ENCODE measurements around the gene CSNK1A1L. TPM values are rescaled to one million over a fixed set of nuclear protein-coding genes. Genes with fewer than 3 reads are reported as not detected.

The CSNK1A1L gene
- total and polyA plus RNA-seq, 10 of the 15 experiments (the other 5 are each of a cell fraction or from before 2014, with no cell fraction given), result not detected

DNA sequence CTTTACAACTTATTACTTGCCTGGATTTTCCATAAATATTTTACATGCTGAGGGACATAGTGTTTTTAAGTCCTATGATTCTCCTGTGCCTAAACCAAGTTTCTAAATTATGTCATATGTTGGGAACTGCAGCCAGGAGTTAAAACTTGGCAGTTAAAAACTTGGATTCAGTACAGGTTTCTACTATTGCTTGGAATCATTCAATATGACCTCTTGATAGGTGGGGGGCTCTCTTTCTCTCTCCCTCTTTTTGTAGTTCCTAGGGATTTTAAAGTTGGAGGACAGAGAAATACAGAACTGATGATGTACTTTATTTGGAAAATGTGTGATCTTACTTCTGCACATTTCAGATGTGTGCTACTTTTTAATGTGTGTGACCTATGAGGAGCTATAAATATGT is 4.7 kb downstream of the CSNK1A1L start:
- RAD21 ChIA-PET (ENCODE audit: unreplicated experiment), result no interaction called here

DNA sequence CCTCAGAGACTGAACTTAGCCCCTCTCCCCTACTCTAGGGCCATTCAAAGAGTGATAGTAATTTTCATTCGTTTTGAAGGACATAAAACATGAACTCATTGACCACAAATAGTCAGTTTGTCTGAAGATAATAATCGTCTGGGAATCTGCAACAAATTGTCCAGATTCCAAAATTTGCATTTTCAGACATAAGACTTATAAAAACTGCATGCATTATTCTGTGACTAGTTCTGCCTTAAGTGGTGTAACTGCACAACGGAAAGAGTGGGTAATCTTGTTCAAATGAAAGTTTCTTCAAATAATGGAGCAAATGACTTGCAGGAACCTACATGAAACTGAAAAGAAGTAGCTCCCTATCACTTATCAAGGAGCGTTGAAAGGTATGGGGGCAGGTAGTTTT is 8.4 kb downstream of the CSNK1A1L start:
- Histone ChIP-seq H4K20me1 (ENCODE audit: control insufficient read depth, insufficient read depth) (no peaks in the 10 kb centered on the region), H3K27me3 (replicated peaks in 1 of 2; ENCODE audit: control insufficient read depth in 2 of 2, insufficient read depth in 2 of 2, low read length in 1 of 2) (peaks cover 0 to 1% of the 10 kb centered on the region in 2 experiments; a peak in 2 of 4 replicates), H3K4me2 (ENCODE audit: control insufficient read depth, insufficient read depth) (no peak overlapping the region), H3K9ac (ENCODE audit: control insufficient read depth, insufficient read depth, low read length) (no peak overlapping the region), H3K4me1 (ENCODE audit: control insufficient read depth, insufficient read depth, low read length) (no peaks in the 10 kb centered on the region), H3K9me3 (replicated peaks; ENCODE audit: control insufficient read depth, insufficient read depth, low read length) (no peaks in the 10 kb centered on the region), H3K4me3 (no peak overlapping the region), H3K36me3 (ENCODE audit: control insufficient read depth in 2 of 2, insufficient read depth in 2 of 2, low read length in 1 of 2) (no peaks in the 10 kb centered on the region), H3K79me2 (ENCODE audit: control insufficient read depth, insufficient read depth, low read length) (no peaks in the 10 kb centered on the region), H3K27ac (ENCODE audit: control insufficient read depth, insufficient read depth) (no peak overlapping the region), H2AFZ (ENCODE audit: control insufficient read depth, low read depth, low read length) (no peak overlapping the region)
- FAIRE-seq, result no peak
- no peak for DNase-seq (ENCODE audit: low read depth, low spot score)
- ChIA-PET CTCF (no interaction called here), SMC1A (ENCODE audit: uncharacterized antibody, unreplicated experiment) (no interaction called here), POLR2A (no interaction called here), RAD21 (ENCODE audit: unreplicated experiment) (no interaction called here)
- intact Hi-C loops (cut with micrococcal nuclease; ENCODE audit: unreplicated experiment), result no loop called here
- WGBS (ENCODE audit: insufficient coverage, insufficient replicate concordance, low lambda C conversion rate, missing lambda C conversion rate), result 14% methylated on average over 4 of the region's 4 CpGs
- in situ Hi-C loops (cut with MboI), result no loop called here
- ATAC-seq, result no peak
- BruUV-seq (replicated peaks), result no TSS peak
- TF ChIP-seq ETV6 (conservative IDR thresholded peaks at IDR 0.05 in 1 of 2, IDR thresholded peaks at IDR 0.05 in 1 of 2; ENCODE audit: borderline replicate concordance in 1 of 2, low read depth in 1 of 2), result no peak
- TF ChIP-seq, protein P1, sequence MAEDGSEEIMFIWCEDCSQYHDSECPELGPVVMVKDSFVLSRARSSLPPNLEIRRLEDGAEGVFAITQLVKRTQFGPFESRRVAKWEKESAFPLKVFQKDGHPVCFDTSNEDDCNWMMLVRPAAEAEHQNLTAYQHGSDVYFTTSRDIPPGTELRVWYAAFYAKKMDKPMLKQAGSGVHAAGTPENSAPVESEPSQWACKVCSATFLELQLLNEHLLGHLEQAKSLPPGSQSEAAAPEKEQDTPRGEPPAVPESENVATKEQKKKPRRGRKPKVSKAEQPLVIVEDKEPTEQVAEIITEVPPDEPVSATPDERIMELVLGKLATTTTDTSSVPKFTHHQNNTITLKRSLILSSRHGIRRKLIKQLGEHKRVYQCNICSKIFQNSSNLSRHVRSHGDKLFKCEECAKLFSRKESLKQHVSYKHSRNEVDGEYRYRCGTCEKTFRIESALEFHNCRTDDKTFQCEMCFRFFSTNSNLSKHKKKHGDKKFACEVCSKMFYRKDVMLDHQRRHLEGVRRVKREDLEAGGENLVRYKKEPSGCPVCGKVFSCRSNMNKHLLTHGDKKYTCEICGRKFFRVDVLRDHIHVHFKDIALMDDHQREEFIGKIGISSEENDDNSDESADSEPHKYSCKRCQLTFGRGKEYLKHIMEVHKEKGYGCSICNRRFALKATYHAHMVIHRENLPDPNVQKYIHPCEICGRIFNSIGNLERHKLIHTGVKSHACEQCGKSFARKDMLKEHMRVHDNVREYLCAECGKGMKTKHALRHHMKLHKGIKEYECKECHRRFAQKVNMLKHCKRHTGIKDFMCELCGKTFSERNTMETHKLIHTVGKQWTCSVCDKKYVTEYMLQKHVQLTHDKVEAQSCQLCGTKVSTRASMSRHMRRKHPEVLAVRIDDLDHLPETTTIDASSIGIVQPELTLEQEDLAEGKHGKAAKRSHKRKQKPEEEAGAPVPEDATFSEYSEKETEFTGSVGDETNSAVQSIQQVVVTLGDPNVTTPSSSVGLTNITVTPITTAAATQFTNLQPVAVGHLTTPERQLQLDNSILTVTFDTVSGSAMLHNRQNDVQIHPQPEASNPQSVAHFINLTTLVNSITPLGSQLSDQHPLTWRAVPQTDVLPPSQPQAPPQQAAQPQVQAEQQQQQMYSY (CRISPR knock-in tag; IDR thresholded peaks at IDR 0.05), result no peak
- TF ChIP-seq NR2F1 (conservative IDR thresholded peaks at IDR 0.05), result no peak
- TF ChIP-seq STAT3 (IDR thresholded peaks at IDR 0.05; ENCODE audit: low read depth, low read length), result no peak
- no peak for TF ChIP-seq NFIC (IDR thresholded peaks at IDR 0.05; ENCODE audit: low read depth, low read length)
- TF ChIP-seq, protein P2, sequence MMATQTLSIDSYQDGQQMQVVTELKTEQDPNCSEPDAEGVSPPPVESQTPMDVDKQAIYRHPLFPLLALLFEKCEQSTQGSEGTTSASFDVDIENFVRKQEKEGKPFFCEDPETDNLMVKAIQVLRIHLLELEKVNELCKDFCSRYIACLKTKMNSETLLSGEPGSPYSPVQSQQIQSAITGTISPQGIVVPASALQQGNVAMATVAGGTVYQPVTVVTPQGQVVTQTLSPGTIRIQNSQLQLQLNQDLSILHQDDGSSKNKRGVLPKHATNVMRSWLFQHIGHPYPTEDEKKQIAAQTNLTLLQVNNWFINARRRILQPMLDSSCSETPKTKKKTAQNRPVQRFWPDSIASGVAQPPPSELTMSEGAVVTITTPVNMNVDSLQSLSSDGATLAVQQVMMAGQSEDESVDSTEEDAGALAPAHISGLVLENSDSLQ (IDR thresholded peaks at IDR 0.05), result no peak
- TF ChIP-seq, protein P3, sequence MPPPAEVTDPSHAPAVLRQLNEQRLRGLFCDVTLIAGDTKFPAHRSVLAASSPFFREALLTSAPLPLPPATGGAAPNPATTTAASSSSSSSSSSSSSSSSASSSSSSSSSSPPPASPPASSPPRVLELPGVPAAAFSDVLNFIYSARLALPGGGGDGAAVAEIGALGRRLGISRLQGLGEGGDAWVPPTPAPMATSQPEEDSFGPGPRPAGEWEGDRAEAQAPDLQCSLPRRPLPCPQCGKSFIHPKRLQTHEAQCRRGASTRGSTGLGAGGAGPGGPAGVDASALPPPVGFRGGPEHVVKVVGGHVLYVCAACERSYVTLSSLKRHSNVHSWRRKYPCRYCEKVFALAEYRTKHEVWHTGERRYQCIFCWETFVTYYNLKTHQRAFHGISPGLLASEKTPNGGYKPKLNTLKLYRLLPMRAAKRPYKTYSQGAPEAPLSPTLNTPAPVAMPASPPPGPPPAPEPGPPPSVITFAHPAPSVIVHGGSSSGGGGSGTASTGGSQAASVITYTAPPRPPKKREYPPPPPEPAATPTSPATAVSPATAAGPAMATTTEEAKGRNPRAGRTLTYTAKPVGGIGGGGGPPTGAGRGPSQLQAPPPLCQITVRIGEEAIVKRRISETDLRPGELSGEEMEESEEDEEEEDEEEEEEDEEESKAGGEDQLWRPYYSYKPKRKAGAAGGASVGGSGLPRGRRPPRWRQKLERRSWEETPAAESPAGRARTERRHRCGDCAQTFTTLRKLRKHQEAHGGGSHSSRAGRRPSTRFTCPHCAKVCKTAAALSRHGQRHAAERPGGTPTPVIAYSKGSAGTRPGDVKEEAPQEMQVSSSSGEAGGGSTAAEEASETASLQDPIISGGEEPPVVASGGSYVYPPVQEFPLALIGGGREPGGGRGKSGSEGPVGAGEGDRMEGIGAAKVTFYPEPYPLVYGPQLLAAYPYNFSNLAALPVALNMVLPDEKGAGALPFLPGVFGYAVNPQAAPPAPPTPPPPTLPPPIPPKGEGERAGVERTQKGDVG (CRISPR knock-in tag; IDR thresholded peaks at IDR 0.05), result no peak

More for the DNA sequence above, 4.7 kb downstream of the CSNK1A1L start:
- in situ Hi-C loops (cut with MboI), result no loop called here
- Histone ChIP-seq H3K27ac (ENCODE audit: control insufficient read depth, insufficient read depth) (no peak overlapping the region), H3K9ac (ENCODE audit: control insufficient read depth, insufficient read depth, low read length) (no peak overlapping the region), H3K9me3 (replicated peaks; ENCODE audit: control insufficient read depth, insufficient read depth, low read length) (no peaks in the 10 kb centered on the region), H3K27me3 (replicated peaks in 1 of 2; ENCODE audit: control insufficient read depth in 2 of 2, insufficient read depth in 2 of 2, low read length in 1 of 2) (no peaks in the 10 kb centered on the region; a peak in 2 of 4 replicates), H3K4me3 (no peak overlapping the region), H4K20me1 (ENCODE audit: control insufficient read depth, insufficient read depth) (no peaks in the 10 kb centered on the region), H3K36me3 (ENCODE audit: control insufficient read depth in 2 of 2, insufficient read depth in 2 of 2, low read length in 1 of 2) (no peaks in the 10 kb centered on the region), H3K4me2 (ENCODE audit: control insufficient read depth, insufficient read depth) (no peak overlapping the region), H3K79me2 (ENCODE audit: control insufficient read depth, insufficient read depth, low read length) (no peaks in the 10 kb centered on the region), H2AFZ (ENCODE audit: control insufficient read depth, low read depth, low read length) (no peak overlapping the region), H3K4me1 (ENCODE audit: control insufficient read depth, insufficient read depth, low read length) (no peaks in the 10 kb centered on the region)
- ChIA-PET CTCF (no interaction called here), POLR2A (no interaction called here), SMC1A (ENCODE audit: uncharacterized antibody, unreplicated experiment) (no interaction called here)
- intact Hi-C loops (cut with micrococcal nuclease; ENCODE audit: unreplicated experiment), result no loop called here
- DNase-seq (ENCODE audit: low read depth, low spot score), result no peak
- ATAC-seq, result no peak
- TF ChIP-seq RBBP5 (conservative IDR thresholded peaks at IDR 0.05) (no peak), POU2F2 (IDR thresholded peaks at IDR 0.05; ENCODE audit: borderline replicate concordance, low read depth, low read length) (no peak), POLR2A (IDR thresholded peaks at IDR 0.05; ENCODE audit: low read depth, low read length) (no peak), MTA3 (IDR thresholded peaks at IDR 0.05; ENCODE audit: borderline replicate concordance, low read length) (no peak), SUZ12 (IDR thresholded peaks at IDR 0.05; ENCODE audit: unreplicated experiment) (no peak), HCFC1 (IDR thresholded peaks at IDR 0.05; ENCODE audit: low read length) (no peak)
- FAIRE-seq, result no peak
- no TSS peak for BruUV-seq (replicated peaks)
